HEK293T (cell line): ENCODE results near the gene TOMM70.

ENCODE experiments used
- CTCF ChIA-PET: fragments of 350-600 bp; formaldehyde crosslinking; extraction: SDS; loops from one replicate; lab custom pipeline; 2021; ENCODE audit warnings: antibody characterized with exemption, inconsistent platforms; lab: Yijun Ruan, JAX
- POLR2A ChIA-PET: fragments of 350-600 bp; formaldehyde crosslinking; extraction: SDS; loops from one replicate; lab custom pipeline; 2020; ENCODE audit warnings: antibody characterized with exemption, inconsistent platforms; lab: Yijun Ruan, JAX
- DNase-seq: peaks from one replicate; pipeline ENCODE4 v3.0.0; 2012; ENCODE audit warnings: mixed read lengths; ENCODE audit errors: extremely low spot score
- ARNT ChIP-seq: fragments of 450-650 bp; IDR thresholded peaks from 2 replicates; pipeline ENCODE4 v1.6.1; 2017; ENCODE audit warnings: mild to moderate bottlenecking
- BHLHE40 ChIP-seq: fragments of 450-650 bp; IDR thresholded peaks from 2 replicates; pipeline ENCODE4 v1.6.1; 2016; ENCODE audit warnings: mild to moderate bottlenecking, moderate library complexity, borderline replicate concordance
- CTBP1 ChIP-seq: fragments of 450-650 bp; IDR thresholded peaks from 2 replicates; pipeline ENCODE4 v1.6.1; 2016; ENCODE audit warnings: borderline replicate concordance
- ELF4 ChIP-seq: fragments of 450-650 bp; IDR thresholded peaks from 2 replicates; pipeline ENCODE4 v1.6.1; 2017; ENCODE audit warnings: antibody characterized with exemption
- FOXA1 ChIP-seq: fragments of 450-650 bp; IDR thresholded peaks from 2 replicates; pipeline ENCODE4 v1.6.1; 2016; ENCODE audit warnings: mild to moderate bottlenecking
- FOXK2 ChIP-seq: fragments of 450-650 bp; IDR thresholded peaks from 2 replicates; pipeline ENCODE4 v1.6.1; 2016; ENCODE audit warnings: mild to moderate bottlenecking
- FOXM1 ChIP-seq: fragments of 450-650 bp; IDR thresholded peaks from 2 replicates; pipeline ENCODE4 v1.6.1; 2017; ENCODE audit warnings: mild to moderate bottlenecking, borderline replicate concordance
- HDGF ChIP-seq: fragments of 450-650 bp; IDR thresholded peaks from 2 replicates; pipeline ENCODE4 v1.6.1; 2017; ENCODE audit warnings: antibody characterized with exemption, borderline replicate concordance
- L3MBTL2 ChIP-seq: fragments of 450-650 bp; conservative IDR thresholded peaks from 2 replicates; pipeline ENCODE4 v1.6.1; 2016; ENCODE audit warnings: mild to moderate bottlenecking
- LEF1 ChIP-seq: fragments of 450-650 bp; IDR thresholded peaks from 2 replicates; pipeline ENCODE4 v1.6.1; 2017; ENCODE audit warnings: mild to moderate bottlenecking, borderline replicate concordance
- NFRKB ChIP-seq: fragments of 450-650 bp; IDR thresholded peaks from 2 replicates; pipeline ENCODE4 v1.6.1; 2016; ENCODE audit warnings: mild to moderate bottlenecking, moderate library complexity
- SP1 ChIP-seq: fragments of 450-650 bp; IDR thresholded peaks from 2 replicates; pipeline ENCODE4 v1.6.1; 2017
- SUZ12 ChIP-seq: fragments of 450-650 bp; IDR thresholded peaks from 2 replicates; pipeline ENCODE4 v1.6.1; 2016; ENCODE audit warnings: mild to moderate bottlenecking
- TARDBP ChIP-seq: fragments of 450-650 bp; IDR thresholded peaks from 2 replicates; pipeline ENCODE4 v1.6.1; 2016
- ZNF384 ChIP-seq: fragments of 450-650 bp; IDR thresholded peaks from 2 replicates; pipeline ENCODE4 v1.6.1; 2016
- TF ChIP-seq, protein P1 (sequence below): fragments of 450-650 bp; IDR thresholded peaks from 2 replicates; pipeline ENCODE4 v1.6.1; 2016

The TOMM70 gene

DNA sequence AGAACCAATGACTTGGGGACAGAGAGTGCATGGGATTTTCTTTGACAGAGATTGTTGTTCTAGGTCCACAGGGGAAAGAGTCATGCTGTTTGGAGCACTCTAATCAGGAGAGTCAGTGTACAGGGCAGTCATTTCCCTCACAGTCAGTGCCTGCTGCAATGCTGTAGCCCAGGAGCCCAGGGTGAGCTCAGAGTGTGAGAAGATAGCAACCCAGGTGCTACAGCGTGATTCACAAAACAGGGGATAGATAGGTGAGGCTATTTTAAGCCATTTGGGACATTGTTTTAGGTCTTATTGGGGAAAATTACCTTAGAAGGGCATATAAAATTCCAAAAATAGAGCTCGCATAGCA, 37.7 kb upstream of the TOMM70 start:
- CTCF ChIA-PET: interaction anchor here (0.7 kb wide), 1 partner anchor 11 kb away, joined by 4 read pairs; no protein-coding TSS in a partner anchor
- TF ChIP-seq FOXA1 (no peak), SP1 (no peak), ELF4 (no peak), L3MBTL2 (no peak), SUZ12 (no peak), TARDBP (no peak), ARNT (no peak), BHLHE40 (no peak), NFRKB (no peak), FOXK2 (no peak), ZNF384 (no peak), LEF1 (no peak), FOXM1 (no peak), HDGF (no peak), CTBP1 (no peak)
- TF ChIP-seq, protein P1, sequence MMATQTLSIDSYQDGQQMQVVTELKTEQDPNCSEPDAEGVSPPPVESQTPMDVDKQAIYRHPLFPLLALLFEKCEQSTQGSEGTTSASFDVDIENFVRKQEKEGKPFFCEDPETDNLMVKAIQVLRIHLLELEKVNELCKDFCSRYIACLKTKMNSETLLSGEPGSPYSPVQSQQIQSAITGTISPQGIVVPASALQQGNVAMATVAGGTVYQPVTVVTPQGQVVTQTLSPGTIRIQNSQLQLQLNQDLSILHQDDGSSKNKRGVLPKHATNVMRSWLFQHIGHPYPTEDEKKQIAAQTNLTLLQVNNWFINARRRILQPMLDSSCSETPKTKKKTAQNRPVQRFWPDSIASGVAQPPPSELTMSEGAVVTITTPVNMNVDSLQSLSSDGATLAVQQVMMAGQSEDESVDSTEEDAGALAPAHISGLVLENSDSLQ: no peak
- POLR2A ChIA-PET: interaction anchor here (1.7 kb wide), 1 partner anchor 37 kb away, joined by 7 read pairs; the partner anchor contains the start of genes LNP1 and TOMM70
- no peak for DNase-seq

DNA sequence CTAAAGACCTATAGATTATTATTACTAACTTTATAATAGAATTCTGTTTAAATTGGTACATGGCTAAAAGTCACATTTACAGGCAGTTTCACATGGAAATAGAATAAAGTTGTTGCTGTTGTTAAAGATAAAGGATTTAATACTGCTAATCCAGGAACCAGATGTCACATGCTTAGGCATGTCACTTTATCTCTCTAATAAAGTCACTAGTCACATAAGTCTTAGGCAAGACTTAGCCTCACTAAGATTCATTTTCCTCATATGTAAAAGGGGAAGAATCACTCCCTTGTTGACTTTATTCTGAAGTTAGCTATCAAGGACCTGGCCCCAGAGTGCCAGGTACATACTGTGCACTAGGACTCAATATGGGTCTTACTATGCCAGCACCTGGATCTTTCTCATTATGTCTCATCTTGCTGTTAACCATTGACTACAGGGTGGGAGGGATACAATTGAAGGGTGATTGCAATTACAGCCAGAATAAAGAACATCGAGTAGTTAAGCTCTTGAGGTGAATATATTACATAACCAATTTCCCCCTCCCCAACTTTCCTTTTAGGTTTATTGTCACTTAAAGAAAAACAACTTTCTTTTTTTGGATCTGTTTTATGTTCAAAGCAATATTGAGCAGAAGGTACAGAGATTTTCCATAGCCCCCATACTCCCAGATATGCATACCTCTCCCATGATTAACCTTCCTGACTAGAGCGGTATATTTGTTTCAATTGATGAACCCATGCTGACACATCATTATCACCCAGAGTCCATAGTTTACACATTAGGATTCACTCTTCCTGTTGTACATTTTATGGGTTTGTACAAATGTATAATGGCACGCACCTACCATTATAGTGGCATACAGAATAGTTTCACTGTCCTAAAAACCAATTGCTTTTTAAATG, 37.1 kb upstream of the TOMM70 start:
- POLR2A ChIA-PET: interaction anchor here (1.7 kb wide), 1 partner anchor 36 kb away, joined by 7 read pairs; the partner anchor contains the start of genes LNP1 and TOMM70
- CTCF ChIA-PET: no interaction called here
- TF ChIP-seq BHLHE40 (no peak), FOXM1 (no peak), FOXA1 (no peak), CTBP1 (no peak), HDGF (no peak), FOXK2 (no peak), L3MBTL2 (no peak), LEF1 (no peak), ARNT (no peak), ZNF384 (no peak), SP1 (no peak), SUZ12 (no peak), NFRKB (no peak), ELF4 (no peak), TARDBP (no peak)
- TF ChIP-seq, protein P1: no peak
- no peak for DNase-seq

DNA sequence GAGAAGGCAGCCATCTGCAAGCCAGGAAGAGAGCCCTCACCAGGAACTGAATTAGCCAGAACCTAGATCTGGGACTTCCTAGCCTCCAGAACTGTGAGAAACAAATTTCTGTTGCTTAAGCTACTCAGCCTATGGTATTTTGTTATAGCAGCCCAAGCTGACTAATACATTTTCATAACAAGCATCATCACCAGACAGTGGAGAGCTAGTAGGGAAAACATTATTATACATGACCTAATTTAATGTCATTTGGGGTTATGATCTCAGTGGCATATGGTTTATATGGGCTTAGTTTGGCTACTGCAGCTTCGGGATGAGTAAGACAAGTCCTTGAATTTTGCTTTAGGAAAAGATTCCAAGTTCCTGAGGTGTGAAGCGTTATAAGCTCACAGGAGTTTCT, 36.1 kb upstream of the TOMM70 start:
- POLR2A ChIA-PET: no interaction called here
- CTCF ChIA-PET: no interaction called here
- TF ChIP-seq HDGF (no peak), ARNT (no peak), CTBP1 (no peak), NFRKB (no peak), SUZ12 (no peak), FOXA1 (no peak), BHLHE40 (no peak), TARDBP (no peak), L3MBTL2 (no peak), FOXK2 (no peak), SP1 (no peak), ELF4 (no peak), FOXM1 (no peak)
- no peak for DNase-seq

DNA sequence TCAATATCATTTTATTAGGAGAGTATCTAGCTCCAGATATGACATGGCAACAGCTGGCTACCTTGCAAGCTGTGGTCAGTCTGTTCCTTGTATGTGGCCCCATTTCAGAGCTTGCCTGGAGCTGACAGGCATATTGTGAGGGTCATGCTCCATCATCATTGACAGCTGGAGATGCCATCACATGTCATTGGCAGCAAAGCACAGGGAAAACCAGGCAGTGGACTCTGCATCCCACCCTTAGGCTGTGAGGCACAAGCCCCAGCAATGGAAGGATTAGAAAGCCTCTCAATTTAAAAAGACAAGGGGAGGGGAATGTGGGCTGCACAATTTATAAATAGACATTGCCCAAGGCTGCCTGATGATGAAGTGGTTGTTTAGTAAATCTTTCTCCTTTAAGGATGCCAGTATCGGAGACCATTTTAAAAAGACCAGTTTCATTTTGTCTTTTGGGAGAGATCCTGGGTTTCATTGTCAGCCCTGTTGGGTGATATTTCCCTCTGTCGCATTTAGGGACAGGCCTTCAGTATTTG, 28.4 kb upstream of the TOMM70 start:
- DNase-seq: no peak
- no peak for TF ChIP-seq HDGF
- TF ChIP-seq CTBP1: no peak
- no peak for TF ChIP-seq ELF4
- TF ChIP-seq SP1: no peak
- TF ChIP-seq NFRKB: no peak
- TF ChIP-seq L3MBTL2: no peak
- no peak for TF ChIP-seq ZNF384
- TF ChIP-seq FOXM1: no peak
- TF ChIP-seq LEF1: no peak
- TF ChIP-seq TARDBP: no peak
- no peak for TF ChIP-seq SUZ12
- no peak for TF ChIP-seq FOXA1
- TF ChIP-seq, protein P1: no peak
- no peak for TF ChIP-seq FOXK2
- no peak for TF ChIP-seq BHLHE40
- TF ChIP-seq ARNT: no peak
- ChIA-PET POLR2A (no interaction called here), CTCF (no interaction called here)

DNA sequence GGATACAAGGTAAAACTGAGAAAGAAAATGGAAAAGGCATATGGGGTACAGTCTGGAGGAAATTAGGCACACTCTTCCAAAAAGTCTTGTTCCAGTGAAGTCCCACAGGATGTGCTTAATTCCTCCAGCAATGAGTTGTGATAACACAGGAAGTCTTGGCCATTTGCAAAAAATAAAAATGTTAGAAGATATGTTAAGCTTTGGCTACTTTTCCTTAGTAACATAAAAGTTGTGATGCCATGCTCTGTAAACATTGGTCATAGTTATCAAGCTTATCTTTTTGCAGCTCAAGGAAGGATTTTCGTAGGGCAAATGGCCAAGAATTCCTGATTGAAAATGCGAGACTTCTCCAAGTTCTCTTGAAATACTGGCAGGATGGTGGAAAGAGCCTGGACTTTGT, 26.8 kb upstream of the TOMM70 start:
- DNase-seq: no peak
- POLR2A ChIA-PET: no interaction called here
- TF ChIP-seq LEF1 (no peak), ARNT (no peak), ELF4 (no peak), FOXK2 (no peak), SUZ12 (no peak), HDGF (no peak), SP1 (no peak), FOXM1 (no peak), BHLHE40 (no peak), TARDBP (no peak), L3MBTL2 (no peak), NFRKB (no peak), ZNF384 (no peak), CTBP1 (no peak), FOXA1 (no peak)
- TF ChIP-seq, protein P1: no peak
- CTCF ChIA-PET: no interaction called here
